HepG2 (cell line): ENCODE measurements around the gene MAPK6. TPM values are rescaled to one million over a fixed set of nuclear protein-coding genes. Genes with fewer than 3 reads are reported as not detected.

Source experiments
- ARHGAP35 ChIP-seq: sonication (generic); formaldehyde crosslinking; IDR thresholded peaks from 2 replicates; pipeline ENCODE4 v1.9.0; 2022; ENCODE audit warnings: mild to moderate bottlenecking, inconsistent platforms, moderate library complexity, missing genetic modification reagents, borderline replicate concordance
- ASH2L ChIP-seq: fragments of 300-600, 200-600 bp; sonication (generic); IDR thresholded peaks from 2 replicates; pipeline ENCODE4 v1.7.0; 2017; ENCODE audit warnings: low read depth, mild to moderate bottlenecking, moderate library complexity, mixed read lengths, low read length; ENCODE audit not compliant: insufficient read length
- E2F5 ChIP-seq: sonication (generic); formaldehyde crosslinking; conservative IDR thresholded peaks from 2 replicates; pipeline ENCODE4 v1.4.0; 2020; ENCODE audit warnings: missing genetic modification reagents
- FOXK1 ChIP-seq: sonication (generic); formaldehyde crosslinking; IDR thresholded peaks from 2 replicates; pipeline ENCODE4 v1.4.0; 2020; ENCODE audit warnings: low read depth, missing genetic modification reagents, borderline replicate concordance
- GATAD2A ChIP-seq: IDR thresholded peaks from 2 replicates; pipeline ENCODE4 v1.6.1; 2016
- HMG20A ChIP-seq: IDR thresholded peaks from 2 replicates; pipeline ENCODE4 v1.6.1; 2016; ENCODE audit warnings: borderline replicate concordance
- HOXA3 ChIP-seq: sonication (generic); formaldehyde crosslinking; IDR thresholded peaks from 2 replicates; pipeline ENCODE4 v1.5.0; 2020; ENCODE audit warnings: missing genetic modification reagents
- ISX ChIP-seq: sonication (generic); formaldehyde crosslinking; conservative IDR thresholded peaks from 2 replicates; pipeline ENCODE4 v1.5.0; 2020; ENCODE audit warnings: missing genetic modification reagents
- KDM3A ChIP-seq: IDR thresholded peaks from 2 replicates; pipeline ENCODE4 v1.6.1; 2018; ENCODE audit warnings: low read depth, missing compliant biosample characterization
- NONO ChIP-seq, 2 experiments: fragments of 450-650 bp in 1 of 2; sonication (generic) in 1 of 2; formaldehyde crosslinking in 1 of 2; IDR thresholded peaks in 1 of 2; conservative IDR thresholded peaks in 1 of 2; 2 replicates each; pipeline versions ENCODE4 v1.6.1 to v1.8.0; 2017 to 2022; ENCODE audit warnings: mild to moderate bottlenecking in 1 of 2, missing genetic modification reagents in 1 of 2, moderate library complexity in 1 of 2
- SNAI1 ChIP-seq: sonication (generic); formaldehyde crosslinking; IDR thresholded peaks from 2 replicates; pipeline ENCODE4 v1.5.0; 2020; ENCODE audit warnings: mild to moderate bottlenecking, missing genetic modification reagents, borderline replicate concordance
- SOX13 ChIP-seq, 3 experiments: fragments of 450-650 bp in 1 of 3; sonication (generic) in 1 of 3; formaldehyde crosslinking in 1 of 3; IDR thresholded peaks in 2 of 3; conservative IDR thresholded peaks in 1 of 3; 2 replicates each; pipeline versions ENCODE4 v1.5.0 to v1.6.1; 2016 to 2020; ENCODE audit warnings: antibody characterized with exemption in 1 of 3, mild to moderate bottlenecking in 1 of 3, missing compliant biosample characterization in 1 of 3, missing genetic modification reagents in 1 of 3, moderate library complexity in 1 of 3
- SOX5 ChIP-seq: IDR thresholded peaks from 2 replicates; pipeline ENCODE4 v1.6.1; 2016; ENCODE audit warnings: borderline replicate concordance
- SYNCRIP ChIP-seq: fragments of 200-400 bp; formaldehyde crosslinking; IDR thresholded peaks from 2 replicates; pipeline ENCODE4 v1.6.1; 2018; ENCODE audit warnings: mild to moderate bottlenecking, low read depth, low read length; ENCODE audit not compliant: insufficient read depth
- ZMYM4 ChIP-seq: sonication (generic); formaldehyde crosslinking; IDR thresholded peaks from 2 replicates; pipeline ENCODE4 v1.8.1; 2023; ENCODE audit warnings: mild to moderate bottlenecking, missing genetic modification reagents
- ZNF253 ChIP-seq: sonication (generic); formaldehyde crosslinking; IDR thresholded peaks from 2 replicates; pipeline ENCODE4 v1.8.0; 2022; ENCODE audit warnings: mild to moderate bottlenecking, missing genetic modification reagents, borderline replicate concordance
- ZNF33A ChIP-seq: sonication (generic); formaldehyde crosslinking; IDR thresholded peaks from 2 replicates; pipeline ENCODE4 v1.5.1; 2020; ENCODE audit warnings: missing genetic modification reagents, mild to moderate bottlenecking, moderate library complexity, borderline replicate concordance
- ZNF552 ChIP-seq: sonication (generic); formaldehyde crosslinking; IDR thresholded peaks from 2 replicates; pipeline ENCODE4 v1.9.0; 2022; ENCODE audit warnings: missing genetic modification reagents, mild to moderate bottlenecking, borderline replicate concordance
- polyA plus RNA-seq, 8 experiments: library from polyadenylated mRNA; depleted of rRNA in 3 of 8; stranded (reverse) in 7 of 8; unstranded in 1 of 8; fragments of >200 nt; fragmentation: Illumina TruSeq in 4 of 8; extraction: Trizol in 4 of 8; gene quantifications; 2 replicates each; pipeline versions ENCODE4 v1.2.1 to v1.2.3, GENCODE V29; 2011 to 2016; ENCODE audit warnings: low read depth in 4 of 8, missing spikeins in 1 of 8, mixed read lengths in 1 of 8; ENCODE audit not compliant: insufficient read depth in 1 of 8
- total RNA-seq, 5 experiments: library from RNA; depleted of rRNA; stranded (reverse); fragments of >200 nt; fragmentation: Illumina TruSeq; extraction: Trizol; gene quantifications; 2 replicates each; pipeline ENCODE4 v1.2.3, GENCODE V29; 2016; ENCODE audit warnings: low read depth in 1 of 5
- TF ChIP-seq, protein P1 (sequence below): sonication (generic); formaldehyde crosslinking; IDR thresholded peaks from 2 replicates; pipeline ENCODE4 v1.4.0; 2020; ENCODE audit warnings: missing genetic modification reagents, mild to moderate bottlenecking, borderline replicate concordance
- TF ChIP-seq, protein P2 (sequence below): sonication (generic); formaldehyde crosslinking; IDR thresholded peaks from 2 replicates; pipeline ENCODE4 v1.4.0; 2020; ENCODE audit warnings: missing genetic modification reagents, borderline replicate concordance

Gene MAPK6
- total and polyA plus RNA-seq, 2 of the 13 experiments (the other 11 are each of a cell fraction or from before 2014, with no cell fraction given), result 89.5 to 99.7 TPM

- no peak for TF ChIP-seq NONO (IDR thresholded peaks at IDR 0.05)
- 0 out of 2 replicates have a peak, but pooled peaks have one; percentile 15 for TF ChIP-seq NONO (CRISPR knock-in tag; conservative IDR thresholded peaks at IDR 0.05)
- TF ChIP-seq GATAD2A (CRISPR knock-in tag), result peak; percentile 56
- no peak for TF ChIP-seq SNAI1 (CRISPR knock-in tag)
- TF ChIP-seq, protein P1, sequence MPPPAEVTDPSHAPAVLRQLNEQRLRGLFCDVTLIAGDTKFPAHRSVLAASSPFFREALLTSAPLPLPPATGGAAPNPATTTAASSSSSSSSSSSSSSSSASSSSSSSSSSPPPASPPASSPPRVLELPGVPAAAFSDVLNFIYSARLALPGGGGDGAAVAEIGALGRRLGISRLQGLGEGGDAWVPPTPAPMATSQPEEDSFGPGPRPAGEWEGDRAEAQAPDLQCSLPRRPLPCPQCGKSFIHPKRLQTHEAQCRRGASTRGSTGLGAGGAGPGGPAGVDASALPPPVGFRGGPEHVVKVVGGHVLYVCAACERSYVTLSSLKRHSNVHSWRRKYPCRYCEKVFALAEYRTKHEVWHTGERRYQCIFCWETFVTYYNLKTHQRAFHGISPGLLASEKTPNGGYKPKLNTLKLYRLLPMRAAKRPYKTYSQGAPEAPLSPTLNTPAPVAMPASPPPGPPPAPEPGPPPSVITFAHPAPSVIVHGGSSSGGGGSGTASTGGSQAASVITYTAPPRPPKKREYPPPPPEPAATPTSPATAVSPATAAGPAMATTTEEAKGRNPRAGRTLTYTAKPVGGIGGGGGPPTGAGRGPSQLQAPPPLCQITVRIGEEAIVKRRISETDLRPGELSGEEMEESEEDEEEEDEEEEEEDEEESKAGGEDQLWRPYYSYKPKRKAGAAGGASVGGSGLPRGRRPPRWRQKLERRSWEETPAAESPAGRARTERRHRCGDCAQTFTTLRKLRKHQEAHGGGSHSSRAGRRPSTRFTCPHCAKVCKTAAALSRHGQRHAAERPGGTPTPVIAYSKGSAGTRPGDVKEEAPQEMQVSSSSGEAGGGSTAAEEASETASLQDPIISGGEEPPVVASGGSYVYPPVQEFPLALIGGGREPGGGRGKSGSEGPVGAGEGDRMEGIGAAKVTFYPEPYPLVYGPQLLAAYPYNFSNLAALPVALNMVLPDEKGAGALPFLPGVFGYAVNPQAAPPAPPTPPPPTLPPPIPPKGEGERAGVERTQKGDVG (CRISPR knock-in tag), result no peak
- TF ChIP-seq ZNF552 (CRISPR knock-in tag), result no peak
- peak; percentile 36 for TF ChIP-seq ASH2L
- TF ChIP-seq ZMYM4 (CRISPR knock-in tag), result no peak
- no peak for TF ChIP-seq ZNF33A (CRISPR knock-in tag)
- peak; percentile 63 for TF ChIP-seq HOXA3 (CRISPR knock-in tag)
- no peak for TF ChIP-seq ZNF253 (CRISPR knock-in tag)
- no peak; the same call in 1 of the 2 replicates for TF ChIP-seq HMG20A (CRISPR knock-in tag)
- TF ChIP-seq SOX5, result peak; percentile 22; the same call in 1 of the 2 replicates
- no peak for TF ChIP-seq SOX13 (IDR thresholded peaks at IDR 0.05)
- TF ChIP-seq SOX13 (CRISPR knock-in tag; conservative IDR thresholded peaks at IDR 0.05 in 1 of 2, IDR thresholded peaks at IDR 0.05 in 1 of 2), result peak in 1 of 2 experiments; percentile 68; a peak in 1 of 4 replicates
- TF ChIP-seq, protein P2, sequence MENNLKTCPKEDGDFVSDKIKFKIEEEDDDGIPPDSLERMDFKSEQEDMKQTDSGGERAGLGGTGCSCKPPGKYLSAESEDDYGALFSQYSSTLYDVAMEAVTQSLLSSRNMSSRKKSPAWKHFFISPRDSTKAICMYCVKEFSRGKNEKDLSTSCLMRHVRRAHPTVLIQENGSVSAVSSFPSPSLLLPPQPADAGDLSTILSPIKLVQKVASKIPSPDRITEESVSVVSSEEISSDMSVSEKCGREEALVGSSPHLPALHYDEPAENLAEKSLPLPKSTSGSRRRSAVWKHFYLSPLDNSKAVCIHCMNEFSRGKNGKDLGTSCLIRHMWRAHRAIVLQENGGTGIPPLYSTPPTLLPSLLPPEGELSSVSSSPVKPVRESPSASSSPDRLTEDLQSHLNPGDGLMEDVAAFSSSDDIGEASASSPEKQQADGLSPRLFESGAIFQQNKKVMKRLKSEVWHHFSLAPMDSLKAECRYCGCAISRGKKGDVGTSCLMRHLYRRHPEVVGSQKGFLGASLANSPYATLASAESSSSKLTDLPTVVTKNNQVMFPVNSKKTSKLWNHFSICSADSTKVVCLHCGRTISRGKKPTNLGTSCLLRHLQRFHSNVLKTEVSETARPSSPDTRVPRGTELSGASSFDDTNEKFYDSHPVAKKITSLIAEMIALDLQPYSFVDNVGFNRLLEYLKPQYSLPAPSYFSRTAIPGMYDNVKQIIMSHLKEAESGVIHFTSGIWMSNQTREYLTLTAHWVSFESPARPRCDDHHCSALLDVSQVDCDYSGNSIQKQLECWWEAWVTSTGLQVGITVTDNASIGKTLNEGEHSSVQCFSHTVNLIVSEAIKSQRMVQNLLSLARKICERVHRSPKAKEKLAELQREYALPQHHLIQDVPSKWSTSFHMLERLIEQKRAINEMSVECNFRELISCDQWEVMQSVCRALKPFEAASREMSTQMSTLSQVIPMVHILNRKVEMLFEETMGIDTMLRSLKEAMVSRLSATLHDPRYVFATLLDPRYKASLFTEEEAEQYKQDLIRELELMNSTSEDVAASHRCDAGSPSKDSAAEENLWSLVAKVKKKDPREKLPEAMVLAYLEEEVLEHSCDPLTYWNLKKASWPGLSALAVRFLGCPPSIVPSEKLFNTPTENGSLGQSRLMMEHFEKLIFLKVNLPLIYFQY (CRISPR knock-in tag), result peak; percentile 81; the same call in 1 of the 2 replicates
- no peak for TF ChIP-seq ISX (CRISPR knock-in tag)
- no peak for TF ChIP-seq SYNCRIP
- no peak for TF ChIP-seq ARHGAP35 (CRISPR knock-in tag)
- TF ChIP-seq KDM3A, result 0 out of 2 replicates have a peak, but pooled peaks have one; percentile 32
- no peak for TF ChIP-seq E2F5 (CRISPR knock-in tag)
- TF ChIP-seq FOXK1 (CRISPR knock-in tag), result no peak; the same call in 1 of the 2 replicates
These were observed 48.7 kb upstream of the MAPK6 start (continued) for GRCh38 chr15:51970132-51970817.
